Measurements from ENCODE around the gene PRKCB. TPM values are rescaled to one million over a fixed set of nuclear protein-coding genes. Genes with fewer than 3 reads are reported as not detected.

The PRKCB gene
- total RNA-seq, 2 experiments from 2014 or later: 21.0 to 51.6 TPM

- H3K36me3 ChIP-seq (ENCODE audit: insufficient read depth, low read length): no peaks in the 10 kb centered on the region
Measured at GRCh38 chr16:24204150-24204665, 368.4 kb downstream of the PRKCB start.

GRCh38 chr16:24206926-24207325, 371.1 kb downstream of the PRKCB start:
- DNase-seq (ENCODE audit: low spot score): no peak
- no peak for TF ChIP-seq EZH2phosphoT487 (IDR thresholded peaks at IDR 0.05; ENCODE audit: borderline replicate concordance, low read depth, low read length)
- TF ChIP-seq CTCF (conservative IDR thresholded peaks at IDR 0.05; ENCODE audit: low read length): no peak
- H3K9me3 ChIP-seq (ENCODE audit: low read length): no peaks in the 10 kb centered on the region
- ChIA-PET POLR2A (no interaction called here), CTCF (ENCODE audit: unreplicated experiment) (no interaction called here)
- no peak overlapping the region for H3K4me2 ChIP-seq (ENCODE audit: low read length)
- no peak overlapping the region for H3K4me3 ChIP-seq (ENCODE audit: low read depth, low read length, poor library complexity, severe bottlenecking)
- H4K20me1 ChIP-seq (ENCODE audit: insufficient read depth, low read length): no peaks in the 10 kb centered on the region
- H3K27ac ChIP-seq (ENCODE audit: low read depth, low read length, poor library complexity, severe bottlenecking): no peak overlapping the region
- no peaks in the 10 kb centered on the region for H3K9me2 ChIP-seq (ENCODE audit: insufficient read depth, low read length)
- H3K79me2 ChIP-seq (ENCODE audit: insufficient read depth, low read depth, low read length): no peaks in the 10 kb centered on the region
- H2AFZ ChIP-seq (ENCODE audit: low read length): no peak overlapping the region
- no peaks in the 10 kb centered on the region for H3K36me3 ChIP-seq (ENCODE audit: insufficient read depth, low read length)
- no TSS peak for BruUV-seq (replicated peaks)
- peaks cover 6% of the 10 kb centered on the region for H3K4me1 ChIP-seq (ENCODE audit: insufficient read depth, low read length, poor library complexity, severe bottlenecking)
- intact Hi-C loops (cut with micrococcal nuclease; ENCODE audit: unreplicated experiment): no loop called here

More at GRCh38 chr16:24204150-24204665, 368.4 kb downstream of the PRKCB start:
- ChIA-PET POLR2A (interaction anchor here (0.9 kb wide), 1 partner anchor 17 kb away, joined by 4 read pairs; no protein-coding TSS in a partner anchor), CTCF (ENCODE audit: unreplicated experiment) (no interaction called here)
- Histone ChIP-seq H3K9me3 (ENCODE audit: low read length) (no peaks in the 10 kb centered on the region), H3K4me3 (ENCODE audit: low read depth, low read length, poor library complexity, severe bottlenecking) (no peak overlapping the region), H3K79me2 (ENCODE audit: insufficient read depth, low read depth, low read length) (no peaks in the 10 kb centered on the region), H3K4me1 (ENCODE audit: insufficient read depth, low read length, poor library complexity, severe bottlenecking) (peaks cover 6% of the 10 kb centered on the region), H2AFZ (ENCODE audit: low read length) (no peak overlapping the region), H3K9me2 (ENCODE audit: insufficient read depth, low read length) (no peaks in the 10 kb centered on the region), H3K27ac (ENCODE audit: low read depth, low read length, poor library complexity, severe bottlenecking) (no peak overlapping the region), H4K20me1 (ENCODE audit: insufficient read depth, low read length) (no peaks in the 10 kb centered on the region), H3K4me2 (ENCODE audit: low read length) (no peak overlapping the region)
- no peak for TF ChIP-seq CTCF (conservative IDR thresholded peaks at IDR 0.05; ENCODE audit: low read length)
- TF ChIP-seq EZH2phosphoT487 (IDR thresholded peaks at IDR 0.05; ENCODE audit: borderline replicate concordance, low read depth, low read length): no peak
- BruUV-seq (replicated peaks): no TSS peak
- intact Hi-C loops (cut with micrococcal nuclease; ENCODE audit: unreplicated experiment): no loop called here
- no peak for DNase-seq (ENCODE audit: low spot score)

- intact Hi-C loops (cut with micrococcal nuclease; ENCODE audit: unreplicated experiment): no loop called here
- CTCF ChIA-PET (ENCODE audit: unreplicated experiment): no interaction called here
- no TSS peak for BruUV-seq (replicated peaks)
Measured at GRCh38 chr16:24208710-24209109, 372.9 kb downstream of the PRKCB start.

More at GRCh38 chr16:24208710-24209109, 372.9 kb downstream of the PRKCB start:
- Histone ChIP-seq H3K9me3 (ENCODE audit: low read length) (no peaks in the 10 kb centered on the region), H3K4me2 (ENCODE audit: low read length) (no peak overlapping the region), H3K4me3 (ENCODE audit: low read depth, low read length, poor library complexity, severe bottlenecking) (no peak overlapping the region), H2AFZ (ENCODE audit: low read length) (no peak overlapping the region), H3K36me3 (ENCODE audit: insufficient read depth, low read length) (no peaks in the 10 kb centered on the region), H3K4me1 (ENCODE audit: insufficient read depth, low read length, poor library complexity, severe bottlenecking) (peaks cover 2% of the 10 kb centered on the region), H3K27ac (ENCODE audit: low read depth, low read length, poor library complexity, severe bottlenecking) (no peak overlapping the region), H4K20me1 (ENCODE audit: insufficient read depth, low read length) (no peaks in the 10 kb centered on the region), H3K79me2 (ENCODE audit: insufficient read depth, low read depth, low read length) (no peaks in the 10 kb centered on the region), H3K9me2 (ENCODE audit: insufficient read depth, low read length) (no peaks in the 10 kb centered on the region)
- POLR2A ChIA-PET: interaction anchor here (0.7 kb wide), 1 partner anchor 123 kb away, joined by 3 read pairs; no protein-coding TSS in a partner anchor
- TF ChIP-seq EZH2phosphoT487 (IDR thresholded peaks at IDR 0.05; ENCODE audit: borderline replicate concordance, low read depth, low read length) (no peak), CTCF (conservative IDR thresholded peaks at IDR 0.05; ENCODE audit: low read length) (no peak)
- no peak for DNase-seq (ENCODE audit: low spot score)

Data from OCI-LY7 (cell line).